Measurements from ENCODE around the gene DNAJB9.

DNA sequence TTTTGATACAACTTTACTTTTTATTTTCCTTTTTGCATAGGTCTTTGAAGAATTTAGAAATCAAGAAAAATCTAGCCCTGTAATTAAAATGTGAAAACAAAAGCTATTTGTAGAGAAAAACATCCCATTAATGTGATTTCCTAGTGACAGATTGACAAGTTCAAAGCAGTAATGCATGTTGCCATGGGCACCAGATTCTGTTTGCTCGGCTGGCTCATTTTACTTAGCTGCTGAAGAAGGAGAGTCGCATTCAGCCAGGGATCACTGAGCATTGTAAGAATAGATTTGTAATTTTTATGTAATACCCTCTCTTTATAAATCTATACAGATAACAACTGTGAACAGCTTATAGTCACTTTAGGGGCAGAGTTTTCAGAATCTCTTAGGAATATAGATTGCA is 28.5 kb downstream of the DNAJB9 start:
- TF ChIP-seq SIN3A (IDR thresholded peaks at IDR 0.05; ENCODE audit: borderline replicate concordance, insufficient read depth, low read length) (no peak), POLR2AphosphoS5 (IDR thresholded peaks at IDR 0.05; ENCODE audit: low read depth, low read length) (no peak)
